Measurements from ENCODE around the gene KSR1. TPM values are rescaled to one million over a fixed set of nuclear protein-coding genes. Genes with fewer than 3 reads are reported as not detected.

KSR1 gene
- polyA plus RNA-seq, 4 donors, result 34.9 to 88.9 (median 57.6) TPM

DNA sequence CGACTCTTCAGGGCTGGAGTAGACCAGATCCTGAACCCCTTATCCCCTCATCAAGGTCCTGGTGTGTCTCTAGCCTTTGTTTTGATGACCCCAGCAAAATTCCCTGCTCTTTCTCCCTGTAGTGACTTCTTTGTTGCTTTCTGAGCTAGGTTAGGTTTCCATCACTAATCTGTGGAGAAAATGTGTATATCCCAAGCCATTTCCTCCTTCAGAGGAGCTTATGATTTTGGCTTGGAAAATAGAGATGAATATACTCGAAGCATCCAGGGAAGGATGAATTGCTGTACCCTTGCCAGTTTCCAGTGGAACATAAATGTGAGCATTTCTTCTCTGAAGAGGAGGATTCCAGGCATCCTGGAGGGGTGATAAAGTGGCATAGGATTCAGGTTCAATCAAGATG lies 55.8 kb downstream of the KSR1 start:
- DNase-seq (ENCODE audit: low read depth in 4 of 4, low spot score in 2 of 4), result no peak

DNA sequence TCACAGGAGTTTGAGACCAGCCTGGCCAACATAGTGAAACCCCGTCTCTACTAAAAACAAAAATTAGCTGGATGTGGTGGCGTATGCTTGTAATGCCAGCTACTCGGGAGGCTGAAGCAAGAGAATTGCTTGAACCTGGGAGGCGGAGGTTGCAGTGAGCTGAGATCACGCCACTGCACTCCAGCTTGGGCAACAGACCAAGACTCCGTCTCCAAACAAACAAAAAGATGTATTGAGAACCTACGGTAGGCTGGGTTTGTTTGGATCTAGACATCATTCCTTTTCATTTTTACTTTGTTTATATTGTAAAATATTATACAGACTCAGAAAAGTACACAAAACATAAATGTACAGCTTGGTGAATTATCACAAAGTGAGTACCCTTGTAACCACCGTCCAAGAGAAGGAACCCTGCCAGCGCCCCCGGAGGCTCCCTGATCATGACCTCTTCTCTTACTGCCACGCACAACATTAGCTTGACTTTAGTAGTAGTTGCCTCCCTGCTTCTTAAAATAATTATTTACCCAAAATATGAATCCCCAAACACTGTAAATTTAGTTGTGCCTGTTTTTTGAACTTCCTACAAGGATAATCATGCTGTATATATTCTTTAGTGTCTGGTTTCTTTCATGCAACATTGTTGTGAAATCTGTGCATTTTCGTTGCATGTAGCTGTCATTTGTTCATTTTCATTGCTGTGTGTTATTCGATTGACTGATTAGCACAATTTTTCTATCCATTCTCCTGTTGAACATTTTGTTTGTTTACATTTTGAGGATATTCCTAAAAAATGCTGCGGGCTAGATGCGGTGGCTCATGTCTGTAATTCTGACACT lies 56.5 kb downstream of the KSR1 start:
- DNase-seq (ENCODE audit: low read depth in 4 of 4, low spot score in 2 of 4), result no peak

DNA sequence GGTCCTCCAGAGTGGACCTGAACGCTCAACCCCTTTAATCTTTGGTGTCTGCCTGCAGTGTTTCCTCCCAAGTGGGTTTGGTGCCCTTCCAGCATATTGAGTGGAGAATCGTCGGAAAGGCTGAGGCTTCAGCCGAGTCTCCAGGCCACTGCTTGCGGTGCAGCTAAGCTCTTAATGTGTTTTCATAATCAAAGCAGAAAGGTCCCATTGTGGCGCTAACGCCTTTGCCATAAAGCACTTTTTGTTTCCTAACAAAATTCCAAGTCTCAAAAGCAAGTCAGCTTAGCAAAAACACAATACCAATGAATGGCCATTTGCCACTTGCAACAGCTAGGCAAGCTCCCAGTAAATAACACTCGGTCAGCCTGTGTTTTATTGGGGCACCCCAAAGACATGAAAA lies 57.6 kb downstream of the KSR1 start:
- no peak for DNase-seq (ENCODE audit: low read depth in 4 of 4, low spot score in 2 of 4)

- no peak for DNase-seq (ENCODE audit: low read depth in 4 of 4, low spot score in 2 of 4)
Measured at GRCh38 chr17:27514595-27515413, 58.6 kb downstream of the KSR1 start.

DNA sequence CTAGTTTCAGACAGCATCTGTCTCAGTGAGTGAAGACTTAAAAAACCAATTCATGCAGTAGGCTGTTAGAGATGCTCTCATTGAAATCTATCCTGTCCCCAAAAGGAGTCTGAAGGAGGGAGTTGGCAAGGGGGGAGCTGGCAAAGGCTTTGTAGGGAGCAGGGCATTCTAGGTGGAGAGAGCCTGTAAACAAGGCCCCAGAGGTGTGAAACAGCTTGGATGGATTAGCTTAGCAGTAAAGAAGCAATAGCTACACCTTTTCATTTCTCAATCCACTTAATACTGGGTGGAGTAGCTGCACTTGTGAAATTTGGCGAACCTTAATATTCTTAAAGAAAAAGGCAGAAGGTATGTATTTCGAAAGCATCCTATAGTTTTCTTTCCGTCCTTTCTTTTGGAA lies 61.8 kb downstream of the KSR1 start:
- no peak for DNase-seq (ENCODE audit: low read depth in 4 of 4, low spot score in 2 of 4)

DNA sequence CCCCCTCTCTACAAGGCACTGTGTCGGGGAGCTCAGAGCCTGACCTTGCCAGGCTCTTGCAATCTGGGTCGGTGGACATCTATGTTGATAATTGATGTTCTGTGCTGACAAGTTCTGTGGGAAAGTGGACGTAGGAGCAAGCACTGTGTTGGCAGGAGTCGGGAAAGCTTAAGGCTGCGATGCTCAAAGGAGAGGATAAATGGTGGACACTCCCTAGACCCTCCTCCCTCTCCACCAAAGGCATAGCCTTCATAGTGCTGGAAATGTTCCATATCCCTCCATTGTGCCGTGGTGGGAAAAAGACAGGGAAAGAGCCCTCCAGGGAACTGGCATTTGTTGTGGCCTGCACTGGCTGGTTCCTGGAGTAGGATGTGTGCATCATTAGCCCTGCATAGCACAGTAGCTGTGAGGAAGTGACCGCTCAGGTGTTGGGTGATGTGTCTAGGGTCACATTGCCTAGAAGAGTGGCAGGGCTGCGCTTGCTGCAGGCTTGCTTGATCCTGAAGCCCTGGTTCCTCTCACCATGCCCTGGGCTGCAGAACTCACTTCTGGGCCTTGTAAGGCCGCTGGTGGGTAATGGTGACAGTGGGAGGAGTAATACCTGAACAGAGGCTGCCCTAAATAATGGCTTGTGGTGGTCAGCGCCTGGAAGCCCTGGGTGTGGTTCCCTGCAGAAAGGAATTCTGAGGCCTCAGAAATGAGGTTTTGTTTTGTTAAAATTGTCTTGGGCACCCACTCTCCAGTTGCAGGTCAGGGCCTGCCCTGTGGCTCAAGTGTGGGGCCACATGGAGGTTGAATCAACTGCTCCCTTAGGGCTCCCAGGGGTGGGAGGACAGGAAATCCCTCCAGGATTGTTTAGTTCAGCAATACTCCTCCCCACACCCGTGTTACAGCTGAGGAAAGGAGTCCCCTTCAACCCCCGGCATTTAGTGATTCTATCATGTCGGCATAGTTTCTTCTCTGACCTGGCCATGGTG lies 62.6 kb downstream of the KSR1 start:
- DNase-seq (ENCODE audit: low read depth in 4 of 4, low spot score in 2 of 4), result no peak

- no peak for DNase-seq (ENCODE audit: low read depth in 4 of 4, low spot score in 2 of 4)
Measured at GRCh38 chr17:27519550-27519949, 63.3 kb downstream of the KSR1 start.

- DNase-seq (ENCODE audit: low read depth in 4 of 4, low spot score in 2 of 4), result no peak
Measured at GRCh38 chr17:27520491-27521185, 64.4 kb downstream of the KSR1 start.

- no peak for DNase-seq (ENCODE audit: low read depth in 4 of 4, low spot score in 2 of 4)
Measured at GRCh38 chr17:27521281-27522027, 65.2 kb downstream of the KSR1 start.

GRCh38 chr17:27522028-27522635 lies 65.9 kb downstream of the KSR1 start:
- no peak for DNase-seq (ENCODE audit: low read depth in 4 of 4, low spot score in 2 of 4)

GRCh38 chr17:27523712-27524111 lies 67.5 kb downstream of the KSR1 start:
- DNase-seq (ENCODE audit: low read depth in 4 of 4, low spot score in 2 of 4), result no peak

GRCh38 chr17:27524594-27524993 lies 68.3 kb downstream of the KSR1 start:
- DNase-seq (ENCODE audit: low read depth in 4 of 4, low spot score in 2 of 4), result no peak

DNA sequence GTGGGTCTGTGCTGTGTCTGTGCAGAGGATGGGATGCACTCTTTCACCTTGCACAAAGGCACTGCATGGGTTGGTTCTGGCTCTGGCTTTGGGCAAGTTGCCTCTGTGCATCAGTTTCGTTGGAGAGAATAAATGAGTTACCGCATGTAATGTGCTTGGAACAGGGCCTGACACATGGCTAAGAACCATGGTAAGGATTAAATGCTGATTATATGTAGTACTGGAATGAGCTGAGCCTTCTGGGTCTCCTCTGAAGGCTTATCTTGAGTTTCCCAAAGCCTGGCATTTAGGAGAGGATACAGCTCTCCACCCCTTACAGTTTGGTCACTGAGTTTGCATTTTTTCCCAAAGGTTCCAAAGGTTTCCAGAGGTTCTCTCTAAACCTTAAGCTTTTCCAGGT lies 69.1 kb downstream of the KSR1 start:
- DNase-seq (ENCODE audit: low read depth in 4 of 4, low spot score in 2 of 4), result no peak

DNA sequence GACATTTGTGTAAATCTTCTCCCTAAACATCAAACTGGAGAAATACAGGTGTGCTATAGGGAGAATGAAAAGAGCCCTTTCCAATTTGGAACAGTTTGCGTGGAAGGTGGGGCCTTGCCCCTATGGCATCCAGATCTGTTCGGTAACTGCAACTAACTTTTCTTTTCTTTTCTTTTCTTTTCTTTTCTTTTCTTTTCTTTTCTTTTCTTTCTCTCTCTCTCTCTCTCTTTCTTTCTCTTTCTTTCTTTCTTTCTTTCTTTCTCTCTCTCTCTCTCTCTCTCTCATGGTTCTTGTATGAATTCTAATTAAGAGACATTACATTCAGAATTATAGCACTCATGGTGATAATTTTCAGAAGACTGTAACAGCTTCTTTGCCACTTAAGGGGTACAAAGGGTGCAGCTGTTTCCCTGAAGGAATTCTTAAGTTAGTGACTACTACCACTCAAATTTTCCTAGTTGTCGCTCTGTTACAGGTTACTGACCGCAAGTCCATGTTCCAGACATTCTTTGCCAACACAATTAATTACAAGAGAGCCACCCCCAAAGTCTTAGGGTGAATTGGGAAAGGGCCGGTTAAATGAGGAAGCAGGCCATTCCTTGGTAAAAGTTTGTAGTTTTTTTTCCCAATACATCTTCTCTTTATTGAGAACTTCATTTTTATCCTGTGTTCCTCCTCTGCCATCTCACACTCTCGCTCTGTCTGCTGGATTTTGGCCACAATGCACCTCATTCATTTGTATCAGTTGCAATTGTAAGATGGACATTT lies 69.8 kb downstream of the KSR1 start:
- DNase-seq (ENCODE audit: low read depth in 4 of 4, low spot score in 2 of 4), result no peak

DNA sequence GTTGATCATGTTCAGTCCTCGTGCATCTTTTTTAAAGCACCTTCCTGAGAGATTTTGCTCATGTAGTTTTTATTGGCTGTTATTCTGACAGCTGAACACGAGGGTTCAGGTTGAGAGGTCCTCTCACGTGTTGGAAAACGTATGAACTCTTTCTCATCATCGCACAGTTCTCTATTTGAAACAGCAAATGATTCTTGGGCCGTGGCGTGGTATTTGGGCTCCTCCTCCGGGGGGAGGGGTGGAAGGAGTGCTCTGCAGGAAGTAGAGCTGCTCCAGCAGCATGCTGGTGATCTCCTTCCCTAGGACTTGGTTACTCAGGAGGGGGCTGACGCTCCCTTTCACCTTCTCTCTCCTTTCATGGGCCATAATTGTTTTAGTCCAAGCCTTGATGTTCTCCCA lies 70.4 kb downstream of the KSR1 start:
- DNase-seq (ENCODE audit: low read depth in 4 of 4, low spot score in 2 of 4), result peak in 1 of 4 donors; percentile 47

DNA sequence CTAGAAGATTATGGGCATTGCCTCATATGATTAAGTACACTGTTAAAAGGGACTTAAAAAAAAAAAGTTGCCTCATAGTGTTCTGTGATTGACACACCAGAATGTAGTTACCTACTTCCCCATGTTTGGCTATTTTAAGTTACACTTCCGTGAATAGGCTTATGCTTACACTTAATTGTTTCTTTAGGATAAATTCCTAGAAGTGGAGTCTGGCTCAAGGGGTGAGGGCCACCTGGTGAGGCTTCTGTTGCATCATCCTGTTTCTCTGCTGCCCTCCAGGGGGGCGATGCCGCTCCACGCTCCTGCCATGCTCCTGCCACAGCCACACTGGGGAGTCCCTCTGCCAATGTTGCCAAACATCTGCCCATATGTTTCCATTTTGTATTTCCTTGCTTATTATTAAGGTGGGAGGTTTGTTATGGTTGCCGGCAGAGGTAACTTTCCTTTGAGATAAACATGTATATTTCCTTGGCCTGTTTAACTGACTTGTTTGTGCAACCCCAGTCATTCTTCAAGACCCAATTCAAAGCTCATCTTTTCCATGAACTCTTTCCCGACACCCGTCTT lies 73.1 kb downstream of the KSR1 start:
- DNase-seq (ENCODE audit: low read depth in 4 of 4, low spot score in 2 of 4), result no peak

DNA sequence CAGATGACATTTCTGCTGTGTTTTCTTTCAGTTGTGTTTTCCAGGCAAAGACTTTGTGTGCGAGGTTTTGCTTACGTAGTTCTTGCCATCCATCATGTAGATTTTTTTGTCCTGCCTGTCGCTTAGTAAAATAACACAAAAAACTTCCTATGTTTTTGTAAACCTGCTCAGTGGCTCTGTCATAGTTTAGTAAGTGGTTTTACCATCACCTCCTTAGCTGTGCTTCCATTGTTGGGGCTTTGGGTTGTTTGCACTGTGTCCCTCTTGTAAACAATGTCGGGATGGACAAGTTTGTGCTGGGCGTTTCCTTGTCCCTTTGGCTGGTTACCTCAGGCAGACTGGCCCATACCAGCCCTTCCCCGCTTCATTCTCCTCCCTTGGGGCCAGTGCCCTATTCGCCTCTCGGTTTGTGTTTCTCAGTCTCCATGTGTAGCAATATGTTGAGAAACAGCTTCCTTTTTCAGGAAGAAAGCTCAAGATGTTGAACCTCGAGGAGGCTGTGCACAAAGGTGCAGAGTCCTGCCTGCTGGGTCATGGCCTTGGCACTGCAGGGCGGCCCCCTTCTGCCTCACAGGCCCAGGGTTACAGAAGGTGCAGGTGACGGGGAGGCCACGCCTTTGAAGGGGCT lies 74.6 kb downstream of the KSR1 start:
- DNase-seq (ENCODE audit: low read depth in 4 of 4, low spot score in 2 of 4), result no peak

Data from left renal cortex interstitium (tissue), 4 donors.